HepG2 (cell line): Measurements from ENCODE around the gene DOHH. TPM values are rescaled to one million over a fixed set of nuclear protein-coding genes. Genes with fewer than 3 reads are reported as not detected.

ENCODE experiments used
- ATAC-seq: fragments of 200-7000 bp; cut with Tn5 transposase; 3 replicates; pipeline ENCODE4 v1.9.1; 2020; ENCODE audit warnings: mild to moderate bottlenecking, moderate library complexity
- BruUV-seq: library from RNA; stranded (reverse); fragments of 400-500 nt; replicated peaks from 2 replicates; lab custom pipeline; 2021; lab: Mats Ljungman, UMichigan
- CTCF ChIA-PET: fragments of 300-600 bp; formaldehyde crosslinking; extraction: SDS; loops from one replicate; lab custom pipeline; 2021; ENCODE audit warnings: low total read pairs, inconsistent platforms, low intra/inter-chr PET ratio; lab: Yijun Ruan, JAX
- POLR2A ChIA-PET: fragments of 350-600 bp; sonication (Branson Sonifier 250); formaldehyde crosslinking; loops from one replicate; lab custom pipeline; 2020; ENCODE audit warnings: antibody characterized with exemption, inconsistent platforms; lab: Yijun Ruan, JAX
- DNase-seq: peaks from one replicate; pipeline ENCODE4 v3.0.0-alpha.2; 2015; ENCODE audit warnings: low spot score
- FAIRE-seq: peaks from 3 replicates; lab custom pipeline; 2011; peaks lifted over from hg19 to GRCh38; lab: Jason Lieb, UNC
- H2AFZ ChIP-seq: one replicate; pipeline ENCODE4 v1.6.1; 2011; ENCODE audit warnings: low read length, inconsistent platforms
- H3K27ac ChIP-seq: fragments of 300-600 bp; 3 replicates; pipeline ENCODE4 v1.8.0; 2011; ENCODE audit warnings: mixed run types, mild to moderate bottlenecking, mixed read lengths, low read length, inconsistent platforms; ENCODE audit not compliant: insufficient read depth; ENCODE audit errors: extremely low read length
- H3K27me3 ChIP-seq, 2 experiments: fragments of 200-600 bp in 1 of 2; 2 replicates in 1 of 2; 3 replicates in 1 of 2; pipeline versions ENCODE4 v1.6.0 to v1.8.0; 2011; ENCODE audit warnings: low read length in 2 of 2, mild to moderate bottlenecking in 2 of 2, moderate library complexity in 2 of 2, inconsistent platforms in 1 of 2; ENCODE audit not compliant: insufficient read depth in 2 of 2, control insufficient read depth in 1 of 2
- H3K36me3 ChIP-seq, 2 experiments: fragments of 200-600 bp in 1 of 2; replicated peaks in 1 of 2; 2 replicates in 1 of 2; 3 replicates in 1 of 2; pipeline versions ENCODE4 v1.5.1 to v1.8.0; 2011; ENCODE audit warnings: low read length in 2 of 2, inconsistent platforms in 1 of 2; ENCODE audit not compliant: insufficient read depth in 2 of 2, control insufficient read depth in 1 of 2
- H3K4me1 ChIP-seq: 2 replicates; pipeline ENCODE4 v1.5.1; 2012; ENCODE audit warnings: low read length, inconsistent platforms; ENCODE audit not compliant: insufficient read depth
- H3K4me2 ChIP-seq: 2 replicates; pipeline ENCODE4 v1.6.0; 2011; ENCODE audit warnings: low read depth, low read length, inconsistent platforms
- H3K4me3 ChIP-seq, 3 experiments: fragments of 200-600 bp in 1 of 3; sonication (generic), shearing (Covaris generic) in 1 of 3; replicated peaks in 1 of 3; 2 replicates each; pipeline ENCODE4 v1.5.1; 2011 to 2016; ENCODE audit warnings: low read length in 3 of 3, inconsistent platforms in 2 of 3, low read depth in 2 of 3, mild to moderate bottlenecking in 2 of 3, control low read depth in 1 of 3, mixed read lengths in 1 of 3; ENCODE audit not compliant: insufficient read depth in 1 of 3
- H3K79me2 ChIP-seq: one replicate; pipeline ENCODE4 v1.6.1; 2011; ENCODE audit warnings: low read length, inconsistent platforms; ENCODE audit not compliant: insufficient read depth
- H3K9ac ChIP-seq: 2 replicates; pipeline ENCODE4 v1.6.0; 2011; ENCODE audit warnings: mild to moderate bottlenecking, low read depth, low read length, inconsistent platforms; ENCODE audit not compliant: insufficient read depth
- H3K9me3 ChIP-seq: 2 replicates; pipeline ENCODE4 v1.5.1; 2012; ENCODE audit warnings: mild to moderate bottlenecking, low read length
- H4K20me1 ChIP-seq: 2 replicates; pipeline ENCODE4 v1.6.0; 2011; ENCODE audit warnings: inconsistent platforms, mild to moderate bottlenecking, low read length, moderate library complexity; ENCODE audit not compliant: insufficient read depth
- FOXP1 ChIP-seq, 2 experiments: fragments of 450-650 bp in 1 of 2; IDR thresholded peaks; 2 replicates each; pipeline ENCODE4 v1.6.1; 2017 to 2018; ENCODE audit warnings: antibody characterized with exemption in 1 of 2
- MED13 ChIP-seq: sonication (generic); formaldehyde crosslinking; IDR thresholded peaks from 2 replicates; pipeline ENCODE4 v1.5.0; 2020; ENCODE audit warnings: missing genetic modification reagents
- NBN ChIP-seq: fragments of 450-650 bp; conservative IDR thresholded peaks from 2 replicates; pipeline ENCODE4 v1.6.1; 2017
- NFKBIZ ChIP-seq: IDR thresholded peaks from 2 replicates; pipeline ENCODE4 v1.6.1; 2018; ENCODE audit warnings: missing genetic modification reagents, missing compliant biosample characterization
- ZNF333 ChIP-seq: sonication (generic); formaldehyde crosslinking; IDR thresholded peaks from 2 replicates; pipeline ENCODE4 v1.4.0; 2020; ENCODE audit warnings: mild to moderate bottlenecking, missing genetic modification reagents, borderline replicate concordance
- ZNF343 ChIP-seq: sonication (generic); formaldehyde crosslinking; IDR thresholded peaks from 2 replicates; pipeline ENCODE4 v1.4.0; 2020; ENCODE audit warnings: mild to moderate bottlenecking, missing genetic modification reagents
- ZNF558 ChIP-seq: sonication (generic); formaldehyde crosslinking; IDR thresholded peaks from 2 replicates; pipeline ENCODE4 v1.9.0; 2022; ENCODE audit warnings: mild to moderate bottlenecking, missing genetic modification reagents, borderline replicate concordance
- WGBS: methylation state at CpG from one replicate; pipeline ENCODE4 v1.1.6; 2017; ENCODE audit warnings: low lambda C conversion rate; 5-methylcytosine and 5-hydroxymethylcytosine counted together
- in situ Hi-C: cut with HindIII; loops from 2 replicates; pipeline ENCODE4 v1.10.0; 2017; ENCODE audit warnings: low pct_unique_long_range_greater_than_20kb; ENCODE audit not compliant: extremely low pct_ligation_motif_present
- intact Hi-C: fragments of 100-400 bp; cut with micrococcal nuclease; formaldehyde crosslinking; loops from one replicate; pipeline ENCODE4 v1.10.0; 2022; ENCODE audit not compliant: unreplicated experiment
- polyA plus RNA-seq, 8 experiments: library from polyadenylated mRNA; depleted of rRNA in 3 of 8; stranded (reverse) in 7 of 8; unstranded in 1 of 8; fragments of >200 nt; fragmentation: Illumina TruSeq in 4 of 8; extraction: Trizol in 4 of 8; gene quantifications; 2 replicates each; pipeline versions ENCODE4 v1.2.1 to v1.2.3, GENCODE V29; 2011 to 2016; ENCODE audit warnings: low read depth in 4 of 8, missing spikeins in 1 of 8, mixed read lengths in 1 of 8; ENCODE audit not compliant: insufficient read depth in 1 of 8
- total RNA-seq, 5 experiments: library from RNA; depleted of rRNA; stranded (reverse); fragments of >200 nt; fragmentation: Illumina TruSeq; extraction: Trizol; gene quantifications; 2 replicates each; pipeline ENCODE4 v1.2.3, GENCODE V29; 2016; ENCODE audit warnings: low read depth in 1 of 5
- TF ChIP-seq, protein P1 (sequence below): sonication (generic); formaldehyde crosslinking; IDR thresholded peaks from 2 replicates; pipeline ENCODE4 v1.8.1; 2023; ENCODE audit warnings: missing genetic modification reagents, inconsistent platforms, borderline replicate concordance
- TF ChIP-seq, protein P2 (sequence below): sonication (generic); formaldehyde crosslinking; IDR thresholded peaks from 2 replicates; pipeline ENCODE4 v1.5.1; 2020; ENCODE audit warnings: mild to moderate bottlenecking, missing genetic modification reagents, moderate library complexity
- TF ChIP-seq, protein P3 (sequence below): sonication (generic); formaldehyde crosslinking; IDR thresholded peaks from 2 replicates; pipeline ENCODE4 v1.4.0; 2020; ENCODE audit warnings: missing genetic modification reagents, borderline replicate concordance

The DOHH gene
- total and polyA plus RNA-seq, 2 of the 13 experiments (the other 11 are each of a cell fraction or from before 2014, with no cell fraction given): 3.5 to 13.7 TPM

DNA sequence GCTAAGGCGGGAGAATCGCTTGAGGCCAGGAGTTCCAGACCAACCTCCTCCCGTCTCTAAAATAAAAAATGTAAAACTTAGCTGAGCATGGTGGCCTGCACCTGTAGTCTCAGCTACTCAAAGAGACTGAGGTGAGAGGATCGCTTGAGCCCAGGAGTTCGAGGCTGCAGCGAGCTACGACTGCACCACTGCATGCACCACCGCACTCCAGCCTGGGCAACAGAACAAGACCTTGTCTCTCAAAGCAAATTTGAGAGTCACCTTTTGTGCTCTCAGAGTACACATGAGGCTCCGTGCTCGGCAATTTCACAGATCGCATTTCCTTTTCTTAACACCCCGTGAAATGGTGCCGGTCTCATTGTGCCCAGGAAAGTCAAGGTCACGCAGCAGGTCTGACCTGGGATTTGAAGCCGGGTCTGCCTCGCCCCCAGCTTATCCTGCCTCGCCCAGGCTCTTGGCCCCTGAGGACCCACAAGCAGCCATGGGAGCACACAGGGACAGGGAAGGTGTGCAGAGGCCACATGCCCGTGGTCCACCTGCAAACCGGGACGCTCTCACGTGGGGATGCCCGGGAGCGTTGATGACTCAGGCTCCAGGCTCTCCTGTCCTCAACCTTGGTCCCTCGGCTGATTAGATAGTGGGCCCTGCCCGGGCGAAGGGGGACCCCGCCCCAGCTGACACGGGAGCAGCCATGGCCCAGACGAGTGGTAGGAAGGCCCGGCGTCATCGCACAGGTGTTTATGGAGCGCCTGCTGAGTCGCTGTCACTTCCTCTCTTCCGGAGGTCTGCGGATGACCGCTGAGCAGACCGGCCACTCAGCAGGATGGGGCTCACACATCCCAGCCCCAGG lies 19.0 kb downstream of the DOHH start (continued):
- TF ChIP-seq NFKBIZ (CRISPR knock-in tag): no peak

GRCh38 chr19:3480383-3481091 lies 19.9 kb downstream of the DOHH start, which contains the start of gene SMIM24:
Gene SMIM24, minus strand, starts transcription at chr19:3480525. Its CDS starts 62 bp downstream, at chr19:3480463.
- intact Hi-C loops (no loop called here), in situ Hi-C loops (no loop called here)
- Histone ChIP-seq H3K4me3 (peak within 1 kb of the TSS; percentile 44 to 67 (median 60); a peak in 5 of 6 replicates), H3K9me3 (no peaks in the 10 kb centered on the region), H4K20me1 (no peaks in the 10 kb centered on the region), H3K27me3 (no peaks in the 10 kb centered on the region), H2AFZ (no peak within 1 kb of the TSS), H3K27ac (peak within 1 kb of the TSS; percentile 45), H3K9ac (0 out of 2 replicates have a peak within 1 kb of the TSS, but pooled peaks have one; percentile 28), H3K4me2 (peak within 1 kb of the TSS; percentile 61), H3K4me1 (peaks cover 20% of the 10 kb centered on the region), H3K36me3 (no peaks in the 10 kb centered on the region), H3K79me2 (no peaks in the 10 kb centered on the region)
- ATAC-seq (peak; percentile 86), DNase-seq (peak; percentile 73), FAIRE-seq (peak; percentile 78)
- ChIA-PET POLR2A (interaction anchor here (0.6 to 3.0 kb wide), 8 partner anchors 8 to 196 kb away, joined by 3 to 24 read pairs (median 6); partner anchors contain the start of genes DOHH and MFSD12), CTCF (interaction anchor here (1.0 kb wide), 1 partner anchor 154 kb away, joined by 3 read pairs; no protein-coding TSS in a partner anchor)
- 5% methylated on average over 13 of the region's 27 CpGs for WGBS
- BruUV-seq: no TSS peak
- TF ChIP-seq ZNF558 (CRISPR knock-in tag) (peak; percentile 67; the same call in 1 of the 2 replicates), ZNF343 (CRISPR knock-in tag) (no peak), NBN (no peak), MED13 (CRISPR knock-in tag) (no peak), FOXP1 (IDR thresholded peaks at IDR 0.05) (no peak), FOXP1 (CRISPR knock-in tag; IDR thresholded peaks at IDR 0.05) (no peak), ZNF333 (CRISPR knock-in tag) (no peak)
- TF ChIP-seq, protein P1, sequence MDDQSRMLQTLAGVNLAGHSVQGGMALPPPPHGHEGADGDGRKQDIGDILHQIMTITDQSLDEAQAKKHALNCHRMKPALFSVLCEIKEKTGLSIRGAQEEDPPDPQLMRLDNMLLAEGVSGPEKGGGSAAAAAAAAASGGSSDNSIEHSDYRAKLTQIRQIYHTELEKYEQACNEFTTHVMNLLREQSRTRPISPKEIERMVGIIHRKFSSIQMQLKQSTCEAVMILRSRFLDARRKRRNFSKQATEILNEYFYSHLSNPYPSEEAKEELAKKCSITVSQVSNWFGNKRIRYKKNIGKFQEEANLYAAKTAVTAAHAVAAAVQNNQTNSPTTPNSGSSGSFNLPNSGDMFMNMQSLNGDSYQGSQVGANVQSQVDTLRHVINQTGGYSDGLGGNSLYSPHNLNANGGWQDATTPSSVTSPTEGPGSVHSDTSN (CRISPR knock-in tag): no peak
- TF ChIP-seq, protein P2, sequence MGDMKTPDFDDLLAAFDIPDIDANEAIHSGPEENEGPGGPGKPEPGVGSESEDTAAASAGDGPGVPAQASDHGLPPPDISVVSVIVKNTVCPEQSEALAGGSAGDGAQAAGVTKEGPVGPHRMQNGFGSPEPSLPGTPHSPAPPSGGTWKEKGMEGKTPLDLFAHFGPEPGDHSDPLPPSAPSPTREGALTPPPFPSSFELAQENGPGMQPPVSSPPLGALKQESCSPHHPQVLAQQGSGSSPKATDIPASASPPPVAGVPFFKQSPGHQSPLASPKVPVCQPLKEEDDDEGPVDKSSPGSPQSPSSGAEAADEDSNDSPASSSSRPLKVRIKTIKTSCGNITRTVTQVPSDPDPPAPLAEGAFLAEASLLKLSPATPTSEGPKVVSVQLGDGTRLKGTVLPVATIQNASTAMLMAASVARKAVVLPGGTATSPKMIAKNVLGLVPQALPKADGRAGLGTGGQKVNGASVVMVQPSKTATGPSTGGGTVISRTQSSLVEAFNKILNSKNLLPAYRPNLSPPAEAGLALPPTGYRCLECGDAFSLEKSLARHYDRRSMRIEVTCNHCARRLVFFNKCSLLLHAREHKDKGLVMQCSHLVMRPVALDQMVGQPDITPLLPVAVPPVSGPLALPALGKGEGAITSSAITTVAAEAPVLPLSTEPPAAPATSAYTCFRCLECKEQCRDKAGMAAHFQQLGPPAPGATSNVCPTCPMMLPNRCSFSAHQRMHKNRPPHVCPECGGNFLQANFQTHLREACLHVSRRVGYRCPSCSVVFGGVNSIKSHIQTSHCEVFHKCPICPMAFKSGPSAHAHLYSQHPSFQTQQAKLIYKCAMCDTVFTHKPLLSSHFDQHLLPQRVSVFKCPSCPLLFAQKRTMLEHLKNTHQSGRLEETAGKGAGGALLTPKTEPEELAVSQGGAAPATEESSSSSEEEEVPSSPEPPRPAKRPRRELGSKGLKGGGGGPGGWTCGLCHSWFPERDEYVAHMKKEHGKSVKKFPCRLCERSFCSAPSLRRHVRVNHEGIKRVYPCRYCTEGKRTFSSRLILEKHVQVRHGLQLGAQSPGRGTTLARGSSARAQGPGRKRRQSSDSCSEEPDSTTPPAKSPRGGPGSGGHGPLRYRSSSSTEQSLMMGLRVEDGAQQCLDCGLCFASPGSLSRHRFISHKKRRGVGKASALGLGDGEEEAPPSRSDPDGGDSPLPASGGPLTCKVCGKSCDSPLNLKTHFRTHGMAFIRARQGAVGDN: peak; percentile 77
- TF ChIP-seq, protein P3, sequence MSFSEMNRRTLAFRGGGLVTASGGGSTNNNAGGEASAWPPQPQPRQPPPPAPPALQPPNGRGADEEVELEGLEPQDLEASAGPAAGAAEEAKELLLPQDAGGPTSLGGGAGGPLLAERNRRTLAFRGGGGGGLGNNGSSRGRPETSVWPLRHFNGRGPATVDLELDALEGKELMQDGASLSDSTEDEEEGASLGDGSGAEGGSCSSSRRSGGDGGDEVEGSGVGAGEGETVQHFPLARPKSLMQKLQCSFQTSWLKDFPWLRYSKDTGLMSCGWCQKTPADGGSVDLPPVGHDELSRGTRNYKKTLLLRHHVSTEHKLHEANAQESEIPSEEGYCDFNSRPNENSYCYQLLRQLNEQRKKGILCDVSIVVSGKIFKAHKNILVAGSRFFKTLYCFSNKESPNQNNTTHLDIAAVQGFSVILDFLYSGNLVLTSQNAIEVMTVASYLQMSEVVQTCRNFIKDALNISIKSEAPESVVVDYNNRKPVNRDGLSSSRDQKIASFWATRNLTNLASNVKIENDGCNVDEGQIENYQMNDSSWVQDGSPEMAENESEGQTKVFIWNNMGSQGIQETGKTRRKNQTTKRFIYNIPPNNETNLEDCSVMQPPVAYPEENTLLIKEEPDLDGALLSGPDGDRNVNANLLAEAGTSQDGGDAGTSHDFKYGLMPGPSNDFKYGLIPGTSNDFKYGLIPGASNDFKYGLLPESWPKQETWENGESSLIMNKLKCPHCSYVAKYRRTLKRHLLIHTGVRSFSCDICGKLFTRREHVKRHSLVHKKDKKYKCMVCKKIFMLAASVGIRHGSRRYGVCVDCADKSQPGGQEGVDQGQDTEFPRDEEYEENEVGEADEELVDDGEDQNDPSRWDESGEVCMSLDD (CRISPR knock-in tag): no peak
